IMR-90 (cell line): Measurements from ENCODE around the gene VEGFA. TPM values are rescaled to one million over a fixed set of nuclear protein-coding genes. Genes with fewer than 3 reads are reported as not detected.

Source experiments
- ATAC-seq: fragments of 200-7000 bp; cut with Tn5 transposase; 2 replicates; pipeline ENCODE4 v1.9.1; 2020; ENCODE audit warnings: low read depth, mild to moderate bottlenecking, moderate library complexity
- BruUV-seq: library from RNA; stranded (reverse); fragments of 400-500 nt; replicated peaks from 2 replicates; lab custom pipeline; 2021; lab: Mats Ljungman, UMichigan
- CTCF ChIA-PET: fragments of 300-600 bp; formaldehyde crosslinking; extraction: SDS; loops from one replicate; lab custom pipeline; 2021; ENCODE audit warnings: antibody characterized with exemption; lab: Yijun Ruan, JAX
- POLR2A ChIA-PET: fragments of 300-600 bp; sonication (Branson Sonifier 250); formaldehyde crosslinking; loops from one replicate; lab custom pipeline; 2022; ENCODE audit warnings: antibody characterized with exemption; ENCODE audit not compliant: unreplicated experiment; lab: Charles Lee
- DNase-seq: peaks from one replicate; pipeline ENCODE4 v3.0.0; 2013
- H2AFZ ChIP-seq: replicated peaks from 2 replicates; pipeline ENCODE3; 2013; ENCODE audit warnings: low read length, mild to moderate bottlenecking; ENCODE audit not compliant: poor library complexity
- H2AK5ac ChIP-seq: 2 replicates; pipeline ENCODE4 v1.6.1; 2013; ENCODE audit warnings: low read depth, low read length, inconsistent platforms
- H2AK9ac ChIP-seq: replicated peaks from 2 replicates; pipeline ENCODE3; 2013; ENCODE audit warnings: mild to moderate bottlenecking, low read depth, low read length, moderate library complexity; ENCODE audit not compliant: poor library complexity
- H2BK120ac ChIP-seq: 2 replicates; pipeline ENCODE4 v1.6.1; 2013; ENCODE audit warnings: low read depth, low read length, inconsistent platforms
- H2BK15ac ChIP-seq: 3 replicates; pipeline ENCODE4 v1.6.1; 2013; ENCODE audit warnings: low read depth, low read length, inconsistent platforms
- H2BK20ac ChIP-seq: 2 replicates; pipeline ENCODE4 v1.6.1; 2013; ENCODE audit warnings: low read depth, mild to moderate bottlenecking, inconsistent platforms, low read length, moderate library complexity
- H2BK5ac ChIP-seq: 2 replicates; pipeline ENCODE4 v1.6.1; 2013; ENCODE audit warnings: mild to moderate bottlenecking, low read depth, low read length, inconsistent platforms; ENCODE audit not compliant: poor library complexity, severe bottlenecking
- H3K14ac ChIP-seq: replicated peaks from 2 replicates; pipeline ENCODE4 v1.6.1; 2013; ENCODE audit warnings: low read depth, low read length, inconsistent platforms
- H3K18ac ChIP-seq: 2 replicates; pipeline ENCODE4 v1.6.1; 2013; ENCODE audit warnings: low read depth, low read length, control low read depth
- H3K23ac ChIP-seq: 2 replicates; pipeline ENCODE4 v1.6.1; 2013; ENCODE audit warnings: low read depth, low read length, inconsistent platforms
- H3K27ac ChIP-seq: 2 replicates; pipeline ENCODE4 v1.5.1; 2013; ENCODE audit warnings: mild to moderate bottlenecking, control low read depth, low read length; ENCODE audit not compliant: insufficient read depth
- H3K27me3 ChIP-seq: 2 replicates; pipeline ENCODE4 v1.6.1; 2013; ENCODE audit warnings: low read length; ENCODE audit not compliant: control insufficient read depth, insufficient read depth
- H3K36me3 ChIP-seq: 2 replicates; pipeline ENCODE4 v1.6.1; 2013; ENCODE audit warnings: low read length, mixed read lengths; ENCODE audit not compliant: control insufficient read depth, insufficient read depth
- H3K4ac ChIP-seq: 2 replicates; pipeline ENCODE4 v1.6.1; 2013; ENCODE audit warnings: low read depth, low read length, inconsistent platforms
- H3K4me1 ChIP-seq: 2 replicates; pipeline ENCODE4 v1.6.1; 2013; ENCODE audit warnings: low read length, mixed read lengths; ENCODE audit not compliant: control insufficient read depth, insufficient read depth
- H3K4me2 ChIP-seq: 2 replicates; pipeline ENCODE4 v1.6.1; 2013; ENCODE audit warnings: low read depth, mild to moderate bottlenecking, control low read depth, low read length, moderate library complexity
- H3K4me3 ChIP-seq: 2 replicates; pipeline ENCODE4 v1.5.1; 2013; ENCODE audit warnings: low read depth, mild to moderate bottlenecking, control low read depth, low read length, moderate library complexity; ENCODE audit not compliant: insufficient read depth
- H3K56ac ChIP-seq: 2 replicates; pipeline ENCODE4 v1.6.1; 2013; ENCODE audit warnings: low read length, inconsistent platforms; ENCODE audit not compliant: insufficient read depth; ENCODE audit errors: extremely low read depth
- H3K79me1 ChIP-seq, 2 experiments: 2 replicates each; pipeline ENCODE4 v1.6.1; 2013; ENCODE audit warnings: low read length in 2 of 2, inconsistent platforms in 1 of 2, low read depth in 1 of 2
- H3K9ac ChIP-seq: 2 replicates; pipeline ENCODE4 v1.6.1; 2013; ENCODE audit warnings: low read depth, low read length, control low read depth
- H3K9me1 ChIP-seq: 2 replicates; pipeline ENCODE4 v1.6.1; 2013; ENCODE audit warnings: low read length, inconsistent platforms; ENCODE audit not compliant: insufficient read depth
- H3K9me3 ChIP-seq: 2 replicates; pipeline ENCODE4 v1.6.1; 2013; ENCODE audit warnings: low read length; ENCODE audit not compliant: control insufficient read depth, insufficient read depth
- H4K20me1 ChIP-seq: 2 replicates; pipeline ENCODE4 v1.6.1; 2013; ENCODE audit warnings: low read length, inconsistent platforms; ENCODE audit not compliant: insufficient read depth
- H4K5ac ChIP-seq: 2 replicates; pipeline ENCODE4 v1.6.1; 2013; ENCODE audit warnings: mild to moderate bottlenecking, low read depth, low read length, control low read depth
- H4K8ac ChIP-seq, 2 experiments: 2 replicates each; pipeline ENCODE4 v1.6.1; 2013; ENCODE audit warnings: low read depth in 2 of 2, low read length in 2 of 2, control low read depth in 1 of 2, inconsistent platforms in 1 of 2
- H4K91ac ChIP-seq: 2 replicates; pipeline ENCODE4 v1.6.1; 2013; ENCODE audit warnings: low read depth, low read length, inconsistent platforms; ENCODE audit not compliant: insufficient read depth
- CEBPB ChIP-seq: IDR thresholded peaks from 2 replicates; pipeline ENCODE4 v1.6.1; 2012; ENCODE audit warnings: low read depth, low read length, improper control_type of control experiment
- CHD1 ChIP-seq: IDR thresholded peaks from 2 replicates; pipeline ENCODE4 v1.6.1; 2012; ENCODE audit warnings: low read depth, low read length, improper control_type of control experiment
- MAZ ChIP-seq: IDR thresholded peaks from 2 replicates; pipeline ENCODE4 v1.6.1; 2012; ENCODE audit warnings: low read depth, mild to moderate bottlenecking, low read length, improper control_type of control experiment, moderate library complexity, borderline replicate concordance
- MXI1 ChIP-seq: IDR thresholded peaks from 2 replicates; pipeline ENCODE4 v1.6.1; 2012; ENCODE audit warnings: low read depth, mild to moderate bottlenecking, low read length, moderate library complexity, borderline replicate concordance
- SMC3 ChIP-seq: fragments of 150-350 bp; IDR thresholded peaks from 2 replicates; pipeline ENCODE4 v1.6.1; 2016; ENCODE audit warnings: low read depth, mild to moderate bottlenecking, antibody characterized with exemption, low read length, moderate library complexity
- WGBS, 2 experiments: methylation state at CpG; one replicate each; pipeline versions ENCODE4 v1.1.5 to v1.1.7; 2013; ENCODE audit warnings: missing lambda C conversion rate in 2 of 2; ENCODE audit not compliant: insufficient read length in 1 of 2; ENCODE audit errors: extremely low coverage in 2 of 2; 5-methylcytosine and 5-hydroxymethylcytosine counted together
- dilution Hi-C: fragments of 300-500 bp; cut with HindIII; formaldehyde crosslinking; loops from one replicate; pipeline ENCODE4 v1.14.3; 2018; ENCODE audit warnings: low sequenced_read_pairs; ENCODE audit not compliant: unreplicated experiment
- in situ Hi-C: fragments of 300-500 bp; cut with MboI; formaldehyde crosslinking; loops from 3 replicates; pipeline ENCODE4 v1.14.3; 2019; ENCODE audit warnings: low sequenced_read_pairs, inconsistent platforms, mixed read lengths
- intact Hi-C: fragments of 100-400 bp; cut with micrococcal nuclease; formaldehyde crosslinking; loops from 2 replicates; pipeline ENCODE4 v1.10.0; 2022
- polyA plus RNA-seq, 3 experiments: library from polyadenylated mRNA; depleted of rRNA; stranded (reverse); fragments of >200 nt; gene quantifications; 2 replicates each; pipeline ENCODE4 v1.2.3, GENCODE V29; 2012; ENCODE audit warnings: low replicate concordance in 1 of 3
- total RNA-seq: library from RNA; depleted of rRNA; stranded (reverse); fragments of >200 nt; gene quantifications from 2 replicates; pipeline ENCODE4 v1.2.3, GENCODE V29; 2012
- TF ChIP-seq, protein P1 (sequence below): fragments of 150-350 bp; IDR thresholded peaks from 2 replicates; pipeline ENCODE4 v1.6.1; 2017; ENCODE audit warnings: mild to moderate bottlenecking, antibody characterized with exemption, low read length, low read depth
- TF ChIP-seq, protein P2 (sequence below): conservative IDR thresholded peaks from 2 replicates; pipeline ENCODE4 v1.5.1; 2012; ENCODE audit warnings: mild to moderate bottlenecking, low read depth, low read length, improper control_type of control experiment

VEGFA gene
- total and polyA plus RNA-seq, 2 of the 4 experiments (the other 2 are of a cell fraction) = 190 to 234 TPM

DNA sequence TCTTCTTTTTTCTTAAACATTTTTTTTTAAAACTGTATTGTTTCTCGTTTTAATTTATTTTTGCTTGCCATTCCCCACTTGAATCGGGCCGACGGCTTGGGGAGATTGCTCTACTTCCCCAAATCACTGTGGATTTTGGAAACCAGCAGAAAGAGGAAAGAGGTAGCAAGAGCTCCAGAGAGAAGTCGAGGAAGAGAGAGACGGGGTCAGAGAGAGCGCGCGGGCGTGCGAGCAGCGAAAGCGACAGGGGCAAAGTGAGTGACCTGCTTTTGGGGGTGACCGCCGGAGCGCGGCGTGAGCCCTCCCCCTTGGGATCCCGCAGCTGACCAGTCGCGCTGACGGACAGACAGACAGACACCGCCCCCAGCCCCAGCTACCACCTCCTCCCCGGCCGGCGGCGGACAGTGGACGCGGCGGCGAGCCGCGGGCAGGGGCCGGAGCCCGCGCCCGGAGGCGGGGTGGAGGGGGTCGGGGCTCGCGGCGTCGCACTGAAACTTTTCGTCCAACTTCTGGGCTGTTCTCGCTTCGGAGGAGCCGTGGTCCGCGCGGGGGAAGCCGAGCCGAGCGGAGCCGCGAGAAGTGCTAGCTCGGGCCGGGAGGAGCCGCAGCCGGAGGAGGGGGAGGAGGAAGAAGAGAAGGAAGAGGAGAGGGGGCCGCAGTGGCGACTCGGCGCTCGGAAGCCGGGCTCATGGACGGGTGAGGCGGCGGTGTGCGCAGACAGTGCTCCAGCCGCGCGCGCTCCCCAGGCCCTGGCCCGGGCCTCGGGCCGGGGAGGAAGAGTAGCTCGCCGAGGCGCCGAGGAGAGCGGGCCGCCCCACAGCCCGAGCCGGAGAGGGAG lies 580 bp downstream of the VEGFA start:
- DNase-seq (peak; percentile 69), ATAC-seq (peak; percentile 41)
- peak overlapping the region; percentile 62 for H3K18ac ChIP-seq
- H3K23ac ChIP-seq = peak overlapping the region; percentile 50
- H3K27ac ChIP-seq = peak overlapping the region; percentile 92
- in situ Hi-C loops = loop anchor here (5.0 kb wide), 1 partner anchor 302 kb away; no protein-coding TSS in a partner anchor
- peaks cover 12% of the 10 kb centered on the region for H3K9me1 ChIP-seq
- peak overlapping the region; percentile 36 to 87; a peak in 2 of 4 replicates for H4K8ac ChIP-seq
- peaks cover 58% of the 10 kb centered on the region for H4K20me1 ChIP-seq
- peak overlapping the region; percentile 83 for H2BK5ac ChIP-seq
- peaks cover 27% of the 10 kb centered on the region for H3K36me3 ChIP-seq
- intact Hi-C loops = loop anchor here (1.0 to 5.0 kb wide), 4 partner anchors 68 to 232 kb away; partner anchors contain the start of genes GTPBP2 and MRPS18A
- WGBS, 2 experiments = 0% methylated on average over 23 of the region's 84 CpGs; no CpG with 5 or more reads in 1 of the 2 experiments
- no peak overlapping the region for H2BK20ac ChIP-seq
- H2AK9ac ChIP-seq = peak overlapping the region; percentile 95
- H2BK120ac ChIP-seq = peak overlapping the region; percentile 19; the same call in 1 of the 2 replicates
- H3K14ac ChIP-seq = peak overlapping the region; percentile 82
- H3K4me1 ChIP-seq = peaks cover 30% of the 10 kb centered on the region
- H4K5ac ChIP-seq = no peak overlapping the region; the same call in 1 of the 2 replicates
- H2AFZ ChIP-seq = peak overlapping the region; percentile 88
- peak overlapping the region; percentile 94 for H3K4me3 ChIP-seq
- TF ChIP-seq, protein P1, sequence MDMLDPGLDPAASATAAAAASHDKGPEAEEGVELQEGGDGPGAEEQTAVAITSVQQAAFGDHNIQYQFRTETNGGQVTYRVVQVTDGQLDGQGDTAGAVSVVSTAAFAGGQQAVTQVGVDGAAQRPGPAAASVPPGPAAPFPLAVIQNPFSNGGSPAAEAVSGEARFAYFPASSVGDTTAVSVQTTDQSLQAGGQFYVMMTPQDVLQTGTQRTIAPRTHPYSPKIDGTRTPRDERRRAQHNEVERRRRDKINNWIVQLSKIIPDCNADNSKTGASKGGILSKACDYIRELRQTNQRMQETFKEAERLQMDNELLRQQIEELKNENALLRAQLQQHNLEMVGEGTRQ = peak; percentile 40
- TF ChIP-seq CHD1 = no peak; the same call in 1 of the 2 replicates
- peak; percentile 34; the same call in 1 of the 2 replicates for TF ChIP-seq MAZ
- TF ChIP-seq, protein P2, sequence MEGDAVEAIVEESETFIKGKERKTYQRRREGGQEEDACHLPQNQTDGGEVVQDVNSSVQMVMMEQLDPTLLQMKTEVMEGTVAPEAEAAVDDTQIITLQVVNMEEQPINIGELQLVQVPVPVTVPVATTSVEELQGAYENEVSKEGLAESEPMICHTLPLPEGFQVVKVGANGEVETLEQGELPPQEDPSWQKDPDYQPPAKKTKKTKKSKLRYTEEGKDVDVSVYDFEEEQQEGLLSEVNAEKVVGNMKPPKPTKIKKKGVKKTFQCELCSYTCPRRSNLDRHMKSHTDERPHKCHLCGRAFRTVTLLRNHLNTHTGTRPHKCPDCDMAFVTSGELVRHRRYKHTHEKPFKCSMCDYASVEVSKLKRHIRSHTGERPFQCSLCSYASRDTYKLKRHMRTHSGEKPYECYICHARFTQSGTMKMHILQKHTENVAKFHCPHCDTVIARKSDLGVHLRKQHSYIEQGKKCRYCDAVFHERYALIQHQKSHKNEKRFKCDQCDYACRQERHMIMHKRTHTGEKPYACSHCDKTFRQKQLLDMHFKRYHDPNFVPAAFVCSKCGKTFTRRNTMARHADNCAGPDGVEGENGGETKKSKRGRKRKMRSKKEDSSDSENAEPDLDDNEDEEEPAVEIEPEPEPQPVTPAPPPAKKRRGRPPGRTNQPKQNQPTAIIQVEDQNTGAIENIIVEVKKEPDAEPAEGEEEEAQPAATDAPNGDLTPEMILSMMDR = 0 out of 2 replicates have a peak, but pooled peaks have one; percentile 1
- TF ChIP-seq MXI1 = peak; percentile 30; the same call in 1 of the 2 replicates
- TF ChIP-seq SMC3 = no peak
- TF ChIP-seq CEBPB = no peak
- H3K79me1 ChIP-seq = peaks cover 5 to 45% of the 10 kb centered on the region in 2 experiments
- peak overlapping the region; percentile 62 for H3K4me2 ChIP-seq
- peak overlapping the region; percentile 97 for H3K9ac ChIP-seq
- peak overlapping the region; percentile 83 for H3K56ac ChIP-seq
- peak overlapping the region; percentile 76 for H3K4ac ChIP-seq
- BruUV-seq = TSS peak; percentile 90
- H3K9me3 ChIP-seq = no peaks in the 10 kb centered on the region
- H2BK15ac ChIP-seq = peak overlapping the region; percentile 8; the same call in 1 of the 3 replicates
- ChIA-PET POLR2A (interaction anchor here (0.6 to 0.7 kb wide), 4 partner anchors 12 to 309 kb away, joined by 3 to 6 read pairs (median 4); no protein-coding TSS in a partner anchor), CTCF (interaction anchor here (0.6 to 2.8 kb wide), 14 partner anchors 49 to 1036 kb away, joined by 3 to 22 read pairs (median 4); no protein-coding TSS in a partner anchor)
- peak overlapping the region; percentile 76 for H4K91ac ChIP-seq
- H2AK5ac ChIP-seq = peak overlapping the region; percentile 57; the same call in 1 of the 2 replicates
- dilution Hi-C loops = no loop called here
- H3K27me3 ChIP-seq = no peaks in the 10 kb centered on the region
